ENCODE measurements around the gene STK11.

Gene STK11

GRCh38 chr19:1256646-1257474, 51.3 kb downstream of the STK11 start:
- Histone ChIP-seq H3K4me3 (ENCODE audit: low read depth, low read length) (no peak overlapping the region), H3K4me1 (ENCODE audit: control insufficient read depth, insufficient read depth, low read length) (peaks cover 18% of the 10 kb centered on the region; the same call in 1 of the 2 replicates), H3K9ac (ENCODE audit: low read depth, low read length) (no peak overlapping the region), H3K27ac (ENCODE audit: low read depth, low read length) (peak overlapping the region; percentile 3), H3K36me3 (ENCODE audit: control insufficient read depth, insufficient read depth, low read length) (peaks cover 50% of the 10 kb centered on the region), H3K27me3 (ENCODE audit: control insufficient read depth, insufficient read depth, low read length) (no peaks in the 10 kb centered on the region), H3K9me3 (ENCODE audit: control insufficient read depth, insufficient read depth, low read length) (no peaks in the 10 kb centered on the region)

- no peak overlapping the region for H3K4me3 ChIP-seq (ENCODE audit: low read depth, low read length)
- peaks cover 24% of the 10 kb centered on the region; the same call in 1 of the 2 replicates for H3K4me1 ChIP-seq (ENCODE audit: control insufficient read depth, insufficient read depth, low read length)
- no peaks in the 10 kb centered on the region for H3K9me3 ChIP-seq (ENCODE audit: control insufficient read depth, insufficient read depth, low read length)
- peak overlapping the region; percentile 64 for H3K27ac ChIP-seq (ENCODE audit: low read depth, low read length)
- peaks cover 49% of the 10 kb centered on the region for H3K36me3 ChIP-seq (ENCODE audit: control insufficient read depth, insufficient read depth, low read length)
- H3K9ac ChIP-seq (ENCODE audit: low read depth, low read length): no peak overlapping the region
- H3K27me3 ChIP-seq (ENCODE audit: control insufficient read depth, insufficient read depth, low read length): no peaks in the 10 kb centered on the region
Observed at GRCh38 chr19:1257475-1258162, 52.0 kb downstream of the STK11 start.

- Histone ChIP-seq H3K4me3 (ENCODE audit: low read depth, low read length) (no peak overlapping the region), H3K27ac (ENCODE audit: low read depth, low read length) (peak overlapping the region; percentile 92), H3K36me3 (ENCODE audit: control insufficient read depth, insufficient read depth, low read length) (peaks cover 49% of the 10 kb centered on the region), H3K9ac (ENCODE audit: low read depth, low read length) (no peak overlapping the region), H3K9me3 (ENCODE audit: control insufficient read depth, insufficient read depth, low read length) (no peaks in the 10 kb centered on the region), H3K4me1 (ENCODE audit: control insufficient read depth, insufficient read depth, low read length) (peaks cover 29% of the 10 kb centered on the region), H3K27me3 (ENCODE audit: control insufficient read depth, insufficient read depth, low read length) (no peaks in the 10 kb centered on the region)
Observed at GRCh38 chr19:1258163-1258492, 52.5 kb downstream of the STK11 start.

GRCh38 chr19:1258707-1259205, 53.2 kb downstream of the STK11 start:
- Histone ChIP-seq H3K27me3 (ENCODE audit: control insufficient read depth, insufficient read depth, low read length) (no peaks in the 10 kb centered on the region), H3K4me1 (ENCODE audit: control insufficient read depth, insufficient read depth, low read length) (peaks cover 32% of the 10 kb centered on the region), H3K9me3 (ENCODE audit: control insufficient read depth, insufficient read depth, low read length) (no peaks in the 10 kb centered on the region), H3K4me3 (ENCODE audit: low read depth, low read length) (no peak overlapping the region), H3K36me3 (ENCODE audit: control insufficient read depth, insufficient read depth, low read length) (peaks cover 43% of the 10 kb centered on the region), H3K27ac (ENCODE audit: low read depth, low read length) (peak overlapping the region; percentile 92), H3K9ac (ENCODE audit: low read depth, low read length) (no peak overlapping the region)

GRCh38 chr19:1259206-1259875, 53.8 kb downstream of the STK11 start:
- Histone ChIP-seq H3K9me3 (ENCODE audit: control insufficient read depth, insufficient read depth, low read length) (no peaks in the 10 kb centered on the region), H3K27ac (ENCODE audit: low read depth, low read length) (peak overlapping the region; percentile 92), H3K4me1 (ENCODE audit: control insufficient read depth, insufficient read depth, low read length) (peaks cover 32% of the 10 kb centered on the region), H3K27me3 (ENCODE audit: control insufficient read depth, insufficient read depth, low read length) (no peaks in the 10 kb centered on the region), H3K9ac (ENCODE audit: low read depth, low read length) (no peak overlapping the region), H3K4me3 (ENCODE audit: low read depth, low read length) (0 out of 2 replicates have a peak overlapping the region, but pooled peaks have one; percentile 18), H3K36me3 (ENCODE audit: control insufficient read depth, insufficient read depth, low read length) (peaks cover 37% of the 10 kb centered on the region)

- no peak overlapping the region for H3K9ac ChIP-seq (ENCODE audit: low read depth, low read length)
- no peaks in the 10 kb centered on the region for H3K9me3 ChIP-seq (ENCODE audit: control insufficient read depth, insufficient read depth, low read length)
- H3K4me3 ChIP-seq (ENCODE audit: low read depth, low read length): peak overlapping the region; percentile 83
- peak overlapping the region; percentile 92 for H3K27ac ChIP-seq (ENCODE audit: low read depth, low read length)
- H3K36me3 ChIP-seq (ENCODE audit: control insufficient read depth, insufficient read depth, low read length): peaks cover 29% of the 10 kb centered on the region
- H3K4me1 ChIP-seq (ENCODE audit: control insufficient read depth, insufficient read depth, low read length): peaks cover 38% of the 10 kb centered on the region
- no peaks in the 10 kb centered on the region for H3K27me3 ChIP-seq (ENCODE audit: control insufficient read depth, insufficient read depth, low read length)
Observed at GRCh38 chr19:1259876-1260748, 54.5 kb downstream of the STK11 start.

- Histone ChIP-seq H3K27ac (ENCODE audit: low read depth, low read length) (peak overlapping the region; percentile 92), H3K9ac (ENCODE audit: low read depth, low read length) (peak overlapping the region; percentile 56; the same call in 1 of the 2 replicates), H3K36me3 (ENCODE audit: control insufficient read depth, insufficient read depth, low read length) (peaks cover 21% of the 10 kb centered on the region), H3K27me3 (ENCODE audit: control insufficient read depth, insufficient read depth, low read length) (no peaks in the 10 kb centered on the region), H3K9me3 (ENCODE audit: control insufficient read depth, insufficient read depth, low read length) (no peaks in the 10 kb centered on the region), H3K4me1 (ENCODE audit: control insufficient read depth, insufficient read depth, low read length) (peaks cover 44% of the 10 kb centered on the region), H3K4me3 (ENCODE audit: low read depth, low read length) (peak overlapping the region; percentile 83)
Observed at GRCh38 chr19:1260749-1261537, 55.4 kb downstream of the STK11 start.

GRCh38 chr19:1261538-1261797, 55.9 kb downstream of the STK11 start:
- Histone ChIP-seq H3K9ac (ENCODE audit: low read depth, low read length) (peak overlapping the region; percentile 56), H3K27me3 (ENCODE audit: control insufficient read depth, insufficient read depth, low read length) (no peaks in the 10 kb centered on the region), H3K27ac (ENCODE audit: low read depth, low read length) (peak overlapping the region; percentile 89), H3K4me1 (ENCODE audit: control insufficient read depth, insufficient read depth, low read length) (peaks cover 46% of the 10 kb centered on the region), H3K36me3 (ENCODE audit: control insufficient read depth, insufficient read depth, low read length) (peaks cover 18% of the 10 kb centered on the region), H3K4me3 (ENCODE audit: low read depth, low read length) (peak overlapping the region; percentile 83), H3K9me3 (ENCODE audit: control insufficient read depth, insufficient read depth, low read length) (no peaks in the 10 kb centered on the region)

- peak overlapping the region; percentile 89 for H3K27ac ChIP-seq (ENCODE audit: low read depth, low read length)
- H3K4me1 ChIP-seq (ENCODE audit: control insufficient read depth, insufficient read depth, low read length): peaks cover 46% of the 10 kb centered on the region
Observed at GRCh38 chr19:1261798-1262622, 56.4 kb downstream of the STK11 start.

More at GRCh38 chr19:1261798-1262622, 56.4 kb downstream of the STK11 start:
- Histone ChIP-seq H3K27me3 (ENCODE audit: control insufficient read depth, insufficient read depth, low read length) (peaks cover under 1% of the 10 kb centered on the region; the same call in 1 of the 2 replicates), H3K4me3 (ENCODE audit: low read depth, low read length) (peak overlapping the region; percentile 83), H3K36me3 (ENCODE audit: control insufficient read depth, insufficient read depth, low read length) (peaks cover 12% of the 10 kb centered on the region), H3K9me3 (ENCODE audit: control insufficient read depth, insufficient read depth, low read length) (no peaks in the 10 kb centered on the region), H3K9ac (ENCODE audit: low read depth, low read length) (peak overlapping the region; percentile 56)

Data from HUES48 (cell line).